HG03108 (cell line): Measurements from ENCODE around the gene SLC43A1.
"Not testable (repeated sequence)": the region's sequence is repeated elsewhere in the genome, so short reads cannot be mapped to it uniquely, and the experiment has no call there.

Experiments
- ATAC-seq: cut with Tn5 transposase; IDR thresholded peaks from one replicate; pipeline ENCODE4 v1.9.1; 2021; ENCODE audit warnings: moderate library complexity; ENCODE audit not compliant: unreplicated experiment

The SLC43A1 gene

GRCh38 chr11:57515332-57516060 lies at the start of gene SLC43A1:
Gene SLC43A1 (minus strand): TSS chr11:57515702. CDS start chr11:57514111, 1,591 bp downstream.
- no peak for ATAC-seq

DNA sequence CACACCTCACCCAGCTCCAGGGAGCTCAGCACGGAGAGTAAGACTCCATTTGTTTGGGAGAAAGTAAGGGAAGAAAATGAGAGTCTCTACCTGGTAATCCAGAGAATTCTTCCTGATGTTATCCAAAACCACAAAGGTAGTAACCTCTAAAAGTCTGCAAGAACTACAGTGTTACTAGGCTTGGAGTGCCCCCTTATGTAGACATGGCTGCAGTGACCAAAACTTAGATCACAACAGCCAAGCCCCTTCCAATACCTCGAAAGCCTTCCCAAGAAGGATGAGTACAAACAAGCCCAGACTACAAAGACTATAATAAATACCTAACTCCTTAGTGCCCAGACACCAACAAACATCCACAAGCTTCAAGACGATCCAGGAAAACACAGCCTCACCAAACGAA lies 47.1 kb upstream of the SLC43A1 start:
- no peak for ATAC-seq

DNA sequence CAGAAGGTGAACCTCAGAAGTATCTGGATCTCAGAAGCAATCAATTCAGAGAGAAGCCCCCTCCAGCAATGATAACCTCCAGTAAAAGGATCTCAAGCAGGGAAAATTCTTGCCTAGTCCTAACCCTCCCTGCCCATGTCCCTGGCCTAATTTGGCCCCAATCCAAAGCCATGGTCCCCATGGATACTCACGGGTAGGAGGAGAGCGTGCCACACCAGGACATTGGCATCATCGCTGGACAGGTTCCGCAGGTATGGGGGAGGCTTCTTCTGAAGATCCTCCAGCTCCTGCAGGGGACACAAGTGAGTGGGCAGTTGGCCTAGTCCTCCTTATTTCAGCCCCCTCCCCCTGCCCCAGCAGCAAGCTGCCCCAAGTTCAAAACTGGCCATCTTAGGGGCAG lies 44.6 kb upstream of the SLC43A1 start:
- no peak for ATAC-seq

- no peak for ATAC-seq
Observed at GRCh38 chr11:57556041-57556440, 40.5 kb upstream of the SLC43A1 start.

DNA sequence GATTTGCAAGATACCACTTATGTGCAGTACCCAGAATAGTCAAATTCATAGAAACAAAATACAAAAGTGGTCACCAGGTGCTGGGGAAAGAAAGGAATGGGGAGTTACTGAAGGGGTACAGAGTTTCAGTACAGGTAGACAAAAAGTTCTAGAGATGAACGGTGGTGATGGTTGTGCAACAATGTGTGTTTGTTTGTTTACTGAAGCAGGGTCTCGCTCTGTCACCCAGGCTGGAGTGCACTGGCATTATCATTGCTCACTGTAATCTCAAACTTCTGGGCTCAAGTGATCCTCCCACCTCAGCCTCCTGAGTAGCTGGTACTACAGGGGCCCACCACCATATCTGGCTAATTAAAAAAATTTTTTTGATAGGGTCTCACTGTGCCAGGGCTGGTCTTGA lies 39.9 kb upstream of the SLC43A1 start:
- ATAC-seq: no peak

DNA sequence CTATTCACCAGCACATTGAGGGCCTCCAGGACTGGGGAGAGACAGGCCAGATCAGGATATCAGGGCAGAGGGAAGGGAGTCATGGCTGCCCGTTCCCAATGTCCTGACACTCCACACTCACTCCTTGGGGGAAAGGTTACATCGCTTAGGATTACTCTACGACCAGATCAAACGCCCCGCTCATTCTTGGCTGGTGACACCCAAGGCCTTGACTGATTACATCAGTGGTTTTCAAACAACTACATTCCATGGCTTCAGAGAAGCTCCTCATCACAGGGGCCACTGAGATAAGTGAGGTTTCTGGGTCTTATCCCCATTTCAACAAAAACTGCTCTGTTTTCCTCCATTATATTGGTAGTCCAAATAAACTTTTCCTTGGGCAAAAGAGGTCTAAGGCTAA lies 37.0 kb upstream of the SLC43A1 start:
- ATAC-seq: no peak

DNA sequence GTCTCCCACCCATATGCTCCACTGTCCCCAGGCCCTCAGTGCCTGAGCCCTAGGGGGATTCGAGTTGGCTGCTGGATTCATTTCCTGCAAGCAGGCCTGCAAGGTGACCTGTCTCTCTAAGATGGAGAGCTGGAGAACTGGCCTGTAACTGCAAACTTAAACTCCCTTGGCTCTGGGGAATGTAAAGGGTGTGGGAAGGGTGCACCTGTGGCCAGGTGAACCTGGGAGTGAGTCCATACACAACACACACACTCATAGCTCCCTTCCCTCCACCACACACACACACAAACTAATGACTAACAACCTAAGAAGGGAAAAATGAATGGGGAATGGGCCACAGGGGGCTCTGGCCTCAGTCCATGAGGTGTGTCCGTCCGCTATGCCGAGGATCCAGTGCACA lies 36.4 kb upstream of the SLC43A1 start:
- ATAC-seq: no peak

DNA sequence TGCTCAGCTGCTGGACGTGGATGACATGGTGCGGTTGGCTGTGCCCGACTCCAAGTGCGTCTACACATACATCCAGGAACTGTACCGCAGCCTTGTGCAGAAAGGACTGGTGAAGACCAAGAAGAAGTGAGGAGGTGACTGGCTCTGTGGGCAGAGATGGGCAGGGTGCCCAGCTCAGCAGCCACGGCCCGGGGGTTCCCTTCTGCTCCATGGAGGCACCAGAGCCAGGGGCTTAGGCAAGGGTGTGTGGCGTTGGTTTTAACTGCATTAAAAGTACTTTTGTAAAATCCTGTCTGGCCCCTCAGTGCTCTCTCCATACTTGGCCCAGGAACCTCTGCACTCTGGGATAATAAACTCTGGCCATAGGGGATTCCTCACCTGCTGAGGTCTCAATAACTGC lies 34.5 kb upstream of the SLC43A1 start:
- ATAC-seq: no peak

GRCh38 chr11:57547854-57548377 lies 32.4 kb upstream of the SLC43A1 start:
- peak; percentile 86 for ATAC-seq

- no peak for ATAC-seq
Observed at GRCh38 chr11:57546869-57547475, 31.5 kb upstream of the SLC43A1 start.

- ATAC-seq: no peak
Observed at GRCh38 chr11:57546451-57546850, 30.9 kb upstream of the SLC43A1 start.

DNA sequence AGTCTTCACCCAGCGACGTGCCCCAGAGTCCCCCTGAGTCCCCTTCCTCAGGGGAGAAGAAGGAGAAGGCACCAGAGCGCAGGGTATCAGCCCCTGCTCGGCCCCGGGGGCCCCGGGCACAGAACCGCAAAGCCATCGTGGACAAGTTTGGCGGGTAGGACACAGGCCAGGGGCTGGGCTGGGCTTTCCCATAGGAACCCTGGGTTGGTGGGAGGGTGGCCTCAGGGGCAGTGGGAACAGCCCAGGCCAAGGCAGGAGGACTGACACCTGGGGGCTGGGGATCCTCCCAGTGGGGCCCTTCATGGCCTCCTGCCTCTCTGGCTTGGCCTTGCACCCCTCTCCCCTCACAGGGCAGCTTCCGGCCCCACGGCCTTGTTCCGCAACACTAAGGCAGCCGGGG lies 30.4 kb upstream of the SLC43A1 start:
- ATAC-seq: no peak

GRCh38 chr11:57544566-57544965 lies 29.1 kb upstream of the SLC43A1 start:
- ATAC-seq: no peak

- no peak for ATAC-seq
Observed at GRCh38 chr11:57543593-57543992, 28.1 kb upstream of the SLC43A1 start.

DNA sequence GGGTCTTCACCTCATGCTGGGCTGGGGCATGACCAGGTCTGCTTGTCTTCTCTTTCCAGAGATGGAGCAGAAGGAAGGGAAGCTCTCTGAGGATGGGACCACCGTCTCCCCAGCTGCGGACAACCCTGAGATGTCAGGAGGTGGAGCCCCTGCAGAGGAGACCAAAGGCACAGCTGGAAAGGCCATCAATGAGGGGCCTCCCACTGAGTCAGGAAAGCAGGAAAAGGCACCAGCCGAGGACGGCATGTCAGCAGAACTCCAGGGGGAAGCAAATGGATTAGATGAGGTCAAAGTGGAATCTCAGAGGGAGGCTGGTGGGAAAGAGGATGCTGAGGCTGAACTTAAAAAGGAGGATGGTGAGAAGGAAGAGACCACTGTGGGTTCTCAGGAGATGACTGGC lies 27.1 kb upstream of the SLC43A1 start:
- no peak for ATAC-seq

DNA sequence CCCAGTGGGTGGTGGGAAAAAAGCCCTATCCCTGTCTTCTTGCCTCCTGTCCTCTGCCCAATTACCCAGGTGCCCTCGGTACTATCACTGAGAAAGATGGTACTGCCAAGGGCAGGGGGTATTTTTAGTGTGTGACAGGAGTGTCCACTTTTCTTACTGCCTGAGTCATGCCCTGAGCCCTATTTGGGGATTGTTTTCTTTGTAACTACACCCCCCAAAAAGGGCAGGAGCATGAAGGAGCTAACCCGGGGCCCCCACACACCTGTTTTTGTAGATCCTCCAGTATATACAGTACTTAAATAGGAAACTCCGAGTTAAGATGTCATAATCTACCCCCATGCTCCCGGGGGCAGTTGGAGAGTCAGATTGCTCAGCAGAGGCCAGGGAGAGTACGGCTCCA lies 25.7 kb upstream of the SLC43A1 start:
- no peak for ATAC-seq

- no peak for ATAC-seq
Observed at GRCh38 chr11:57539342-57539741, 23.8 kb upstream of the SLC43A1 start.

GRCh38 chr11:57536947-57537619 lies 21.6 kb upstream of the SLC43A1 start, which contains the start of gene SMTNL1:
Gene SMTNL1 (plus strand): TSS chr11:57537595. CDS start chr11:57542643, 5,048 bp downstream.
- ATAC-seq: no peak

DNA sequence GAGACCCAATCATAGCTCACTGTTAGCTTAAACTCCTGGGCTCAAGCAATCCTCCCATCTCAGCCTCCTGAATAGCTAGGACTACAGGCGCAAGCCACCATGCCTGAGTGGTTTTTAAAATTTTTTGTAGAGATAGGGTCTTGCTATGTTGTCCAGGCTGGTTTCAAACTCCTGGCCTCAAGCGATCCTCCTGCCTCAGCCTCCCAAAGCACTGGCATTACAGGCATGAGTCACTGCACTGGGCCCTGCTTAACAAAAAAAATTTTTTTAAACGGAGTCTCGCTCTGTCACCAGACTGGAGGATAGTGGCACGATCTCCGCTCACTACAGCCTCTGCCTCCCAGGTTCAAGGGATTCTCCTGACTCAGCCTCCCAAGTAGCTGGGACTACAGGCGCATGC lies 18.9 kb upstream of the SLC43A1 start:
- not testable (repeated sequence) for ATAC-seq

GRCh38 chr11:57530596-57531507 lies 15.3 kb upstream of the SLC43A1 start, which contains the start of gene TIMM10:
Gene TIMM10 (minus strand): TSS chr11:57530754. CDS start chr11:57530189, 565 bp downstream.
- peak; percentile 97 for ATAC-seq

- no peak for ATAC-seq
Observed at GRCh38 chr11:57530215-57530595, 14.7 kb upstream of the SLC43A1 start.
